HepG2 (cell line): ENCODE measurements around the gene RASD1.

ENCODE experiments used
- HCFC1 ChIP-seq: fragments of 150-350 bp; IDR thresholded peaks from 2 replicates; pipeline ENCODE4 v1.6.1; 2014; ENCODE audit warnings: low read depth, low read length
- HOXA7 ChIP-seq: sonication (generic); formaldehyde crosslinking; IDR thresholded peaks from 2 replicates; pipeline ENCODE4 v1.8.1; 2022; ENCODE audit warnings: mild to moderate bottlenecking, missing genetic modification reagents, moderate library complexity
- SP1 ChIP-seq, 2 experiments: fragments of 450-650 bp in 1 of 2; sonication (generic) in 1 of 2; formaldehyde crosslinking in 1 of 2; IDR thresholded peaks; 2 replicates each; pipeline versions ENCODE4 v1.4.0 to v1.6.1; 2016 to 2020; ENCODE audit warnings: missing genetic modification reagents in 1 of 2
- SP2 ChIP-seq: sonication (generic); formaldehyde crosslinking; IDR thresholded peaks from 2 replicates; pipeline ENCODE4 v1.5.1; 2020; ENCODE audit warnings: mild to moderate bottlenecking, missing genetic modification reagents
- TF ChIP-seq, protein P1 (sequence below): sonication (generic); formaldehyde crosslinking; IDR thresholded peaks from 2 replicates; pipeline ENCODE4 v1.5.0; 2020; ENCODE audit warnings: mild to moderate bottlenecking, missing genetic modification reagents, moderate library complexity

DNA sequence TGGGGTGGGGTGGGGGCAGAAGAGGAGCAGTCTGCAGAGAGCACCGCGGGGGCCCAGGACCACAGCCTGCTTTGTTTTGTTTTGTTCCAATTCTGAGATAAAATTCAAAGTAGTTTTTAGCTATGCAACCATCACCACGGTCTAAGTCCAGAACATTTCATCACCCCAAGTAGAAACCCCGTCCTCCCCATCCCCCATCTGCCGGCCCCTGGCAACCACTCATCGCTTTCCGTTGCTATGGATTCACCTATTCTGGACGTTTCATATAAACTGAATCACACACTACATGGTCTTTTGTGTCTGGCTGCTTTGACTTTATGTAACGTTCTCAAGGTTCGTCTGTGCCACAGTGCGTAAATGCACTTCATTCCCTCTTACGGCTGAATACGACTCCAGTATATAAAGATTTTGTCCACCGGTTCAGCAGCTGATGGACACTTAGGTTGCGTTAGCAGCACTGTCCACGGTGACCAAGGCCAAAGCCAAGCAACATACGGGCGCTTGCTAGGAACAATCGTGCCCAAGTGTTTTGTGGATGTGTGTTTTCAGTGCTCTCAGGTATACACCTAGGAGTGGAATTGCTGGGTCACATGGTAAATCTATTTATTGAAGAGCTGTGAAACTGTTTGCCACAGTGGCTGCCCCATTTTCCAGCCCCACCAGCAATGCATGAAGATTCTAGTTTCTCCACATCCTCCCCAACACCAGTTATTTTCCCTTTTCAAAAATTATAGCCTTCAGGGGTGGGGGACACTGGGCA is 27.7 kb upstream of the RASD1 start:
- TF ChIP-seq SP1 (IDR thresholded peaks at IDR 0.05) (no peak), SP1 (CRISPR knock-in tag; IDR thresholded peaks at IDR 0.05) (no peak), SP2 (CRISPR knock-in tag) (no peak), HOXA7 (no peak), HCFC1 (no peak)
- TF ChIP-seq, protein P1, sequence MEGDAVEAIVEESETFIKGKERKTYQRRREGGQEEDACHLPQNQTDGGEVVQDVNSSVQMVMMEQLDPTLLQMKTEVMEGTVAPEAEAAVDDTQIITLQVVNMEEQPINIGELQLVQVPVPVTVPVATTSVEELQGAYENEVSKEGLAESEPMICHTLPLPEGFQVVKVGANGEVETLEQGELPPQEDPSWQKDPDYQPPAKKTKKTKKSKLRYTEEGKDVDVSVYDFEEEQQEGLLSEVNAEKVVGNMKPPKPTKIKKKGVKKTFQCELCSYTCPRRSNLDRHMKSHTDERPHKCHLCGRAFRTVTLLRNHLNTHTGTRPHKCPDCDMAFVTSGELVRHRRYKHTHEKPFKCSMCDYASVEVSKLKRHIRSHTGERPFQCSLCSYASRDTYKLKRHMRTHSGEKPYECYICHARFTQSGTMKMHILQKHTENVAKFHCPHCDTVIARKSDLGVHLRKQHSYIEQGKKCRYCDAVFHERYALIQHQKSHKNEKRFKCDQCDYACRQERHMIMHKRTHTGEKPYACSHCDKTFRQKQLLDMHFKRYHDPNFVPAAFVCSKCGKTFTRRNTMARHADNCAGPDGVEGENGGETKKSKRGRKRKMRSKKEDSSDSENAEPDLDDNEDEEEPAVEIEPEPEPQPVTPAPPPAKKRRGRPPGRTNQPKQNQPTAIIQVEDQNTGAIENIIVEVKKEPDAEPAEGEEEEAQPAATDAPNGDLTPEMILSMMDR (CRISPR knock-in tag) = no peak
